HCT116 (cell line): ENCODE results near the gene GNAO1. TPM values are rescaled to one million over a fixed set of nuclear protein-coding genes. Genes with fewer than 3 reads are reported as not detected.

Source experiments
- ATAC-seq: fragments of 200-7000 bp; cut with Tn5 transposase; 2 replicates; pipeline ENCODE4 v1.9.1; 2020; ENCODE audit warnings: mild to moderate bottlenecking, moderate library complexity
- BruUV-seq: library from RNA; stranded (reverse); fragments of 400-500 nt; replicated peaks from 2 replicates; lab custom pipeline; 2021; lab: Mats Ljungman, UMichigan
- CTCF ChIA-PET: fragments of 300-600 bp; sonication (Branson Sonifier 250); formaldehyde crosslinking; loops from one replicate; lab custom pipeline; 2021; ENCODE audit warnings: antibody characterized with exemption; lab: Charles Lee
- POLR2A ChIA-PET: fragments of 300-600, 350-600 bp; sonication (Branson Sonifier 250); formaldehyde crosslinking; loops from one replicate; lab custom pipeline; 2021; ENCODE audit warnings: antibody characterized with exemption; lab: Charles Lee
- RAD21 ChIA-PET, 2 experiments: fragments of 300-600 bp; sonication (Branson Sonifier 250); formaldehyde crosslinking; loops; one replicate each; lab custom pipeline; 2023; ENCODE audit warnings: low total read pairs in 2 of 2; ENCODE audit not compliant: uncharacterized antibody in 2 of 2, unreplicated experiment in 2 of 2, low non-redundant PET in 1 of 2; lab: Charles Lee
- DNase-seq: peaks from one replicate; pipeline ENCODE4 v3.0.0-alpha.2; 2010; ENCODE audit warnings: low read depth, low spot score
- H2AFZ ChIP-seq: fragments of 200-600 bp; shearing (Covaris generic), sonication (generic); 2 replicates; pipeline ENCODE4 v1.6.1; 2017; ENCODE audit warnings: low read depth, mixed run types, mixed read lengths, antibody characterized with exemption, low read length; ENCODE audit not compliant: poor library complexity, severe bottlenecking
- H3K27ac ChIP-seq: 2 replicates; pipeline ENCODE4 v1.5.1; 2012; ENCODE audit warnings: low read depth, low read length
- H3K27me3 ChIP-seq: fragments of 200-600 bp; sonication (generic); 2 replicates; pipeline ENCODE4 v1.6.1; 2016; ENCODE audit warnings: mixed run types, low read length, mixed read lengths; ENCODE audit not compliant: insufficient read depth
- H3K36me3 ChIP-seq, 2 experiments: fragments of 200-500 bp in 1 of 2; fragments of 200-600 bp in 1 of 2; sonication (Bioruptor generic) in 1 of 2; sonication (generic) in 1 of 2; 2 replicates each; pipeline versions ENCODE4 v1.5.1 to v1.6.1; 2014 to 2016; ENCODE audit warnings: low read length in 2 of 2, inconsistent platforms in 1 of 2, mixed read lengths in 1 of 2, mixed run types in 1 of 2; ENCODE audit not compliant: insufficient read depth in 2 of 2, control insufficient read depth in 1 of 2
- H3K4me1 ChIP-seq, 2 experiments: fragments of 200-600 bp in 1 of 2; sonication (generic) in 1 of 2; 2 replicates each; pipeline versions ENCODE4 v1.5.1 to v1.6.1; 2012 to 2017; ENCODE audit warnings: low read length in 2 of 2, inconsistent platforms in 1 of 2, mild to moderate bottlenecking in 1 of 2, mixed read lengths in 1 of 2, mixed run types in 1 of 2, moderate library complexity in 1 of 2; ENCODE audit not compliant: insufficient read depth in 2 of 2, control insufficient read depth in 1 of 2
- H3K4me2 ChIP-seq: fragments of 200-600 bp; sonication (generic); 2 replicates; pipeline ENCODE4 v1.6.1; 2017; ENCODE audit warnings: mixed run types, low read length, mixed read lengths
- H3K4me3 ChIP-seq, 2 experiments: fragments of 200-600 bp in 1 of 2; sonication (generic) in 1 of 2; replicated peaks in 1 of 2; 2 replicates each; pipeline ENCODE4 v1.5.1; 2011 to 2016; ENCODE audit warnings: low read length in 2 of 2, control low read depth in 1 of 2, low read depth in 1 of 2, mild to moderate bottlenecking in 1 of 2, mixed read lengths in 1 of 2, mixed run types in 1 of 2
- H3K79me2 ChIP-seq: fragments of 200-600 bp; sonication (generic); 2 replicates; pipeline ENCODE4 v1.6.1; 2017; ENCODE audit warnings: mild to moderate bottlenecking, mixed run types, low read length, moderate library complexity, mixed read lengths; ENCODE audit not compliant: insufficient read depth
- H3K9ac ChIP-seq: fragments of 200-600 bp; sonication (generic); 2 replicates; pipeline ENCODE4 v1.6.1; 2016; ENCODE audit warnings: low read length, mixed read lengths
- H3K9me2 ChIP-seq: fragments of 200-600 bp; sonication (generic), shearing (Covaris generic); 2 replicates; pipeline ENCODE4 v1.6.1; 2017; ENCODE audit warnings: mixed run types, mild to moderate bottlenecking, moderate library complexity; ENCODE audit not compliant: insufficient read depth
- H3K9me3 ChIP-seq, 2 experiments: fragments of 200-500 bp in 1 of 2; fragments of 200-600 bp in 1 of 2; sonication (Bioruptor generic) in 1 of 2; sonication (generic) in 1 of 2; 2 replicates each; pipeline ENCODE4 v1.6.1; 2014 to 2017; ENCODE audit warnings: low read length in 2 of 2, mixed read lengths in 2 of 2, inconsistent platforms in 1 of 2, low read depth in 1 of 2, mild to moderate bottlenecking in 1 of 2, mixed run types in 1 of 2, moderate library complexity in 1 of 2; ENCODE audit not compliant: control insufficient read depth in 1 of 2, insufficient read depth in 1 of 2
- H4K20me1 ChIP-seq: fragments of 200-600 bp; sonication (generic), shearing (Covaris generic); 2 replicates; pipeline ENCODE4 v1.6.1; 2017; ENCODE audit warnings: mixed run types, mild to moderate bottlenecking, moderate library complexity; ENCODE audit not compliant: insufficient read depth
- CBX3 ChIP-seq: IDR thresholded peaks from 2 replicates; pipeline ENCODE4 v1.6.1; 2012; ENCODE audit warnings: low read depth
- ELF1 ChIP-seq: IDR thresholded peaks from 2 replicates; pipeline ENCODE4 v1.6.1; 2012; ENCODE audit warnings: low read depth, borderline replicate concordance
- RAD21 ChIP-seq: IDR thresholded peaks from 2 replicates; pipeline ENCODE4 v1.6.1; 2012; ENCODE audit warnings: low read depth, mild to moderate bottlenecking
- REST ChIP-seq: IDR thresholded peaks from 2 replicates; pipeline ENCODE4 v1.6.1; 2012; ENCODE audit warnings: low read depth
- SRF ChIP-seq: IDR thresholded peaks from 2 replicates; pipeline ENCODE4 v1.6.1; 2012; ENCODE audit warnings: low read depth
- ZNF274 ChIP-seq: fragments of 200-500 bp; sonication (Bioruptor generic); IDR thresholded peaks from 2 replicates; pipeline ENCODE4 v1.6.1; 2014; ENCODE audit warnings: mild to moderate bottlenecking, low read depth, low read length, inconsistent platforms
- intact Hi-C: fragments of 100-400 bp; cut with micrococcal nuclease; formaldehyde crosslinking; loops from 2 replicates; pipeline ENCODE4 v1.10.0; 2022
- total RNA-seq: library from RNA; stranded (reverse); gene quantifications from one replicate; pipeline ENCODE4 v1.2.1, GENCODE V29; 2021; ENCODE audit not compliant: unreplicated experiment

The GNAO1 gene
- total RNA-seq, 1 experiment from 2014 or later, result 0.12 TPM

- Histone ChIP-seq H4K20me1 (no peaks in the 10 kb centered on the region), H3K27ac (no peak overlapping the region), H3K36me3 (no peaks in the 10 kb centered on the region), H3K4me2 (no peak overlapping the region), H3K4me1 (no peaks in the 10 kb centered on the region), H3K9me2 (no peaks in the 10 kb centered on the region), H3K9ac (no peak overlapping the region), H3K79me2 (no peaks in the 10 kb centered on the region), H3K9me3 (no peaks in the 10 kb centered on the region), H2AFZ (no peak overlapping the region), H3K27me3 (no peaks in the 10 kb centered on the region; the same call in 1 of the 2 replicates), H3K4me3 (no peak overlapping the region)
- intact Hi-C loops, result no loop called here
- no peak for TF ChIP-seq ELF1
- TF ChIP-seq CBX3, result no peak
- no peak for TF ChIP-seq REST
- no peak for TF ChIP-seq SRF
- TF ChIP-seq RAD21, result no peak
- TF ChIP-seq ZNF274, result no peak
- ChIA-PET RAD21 (interaction anchor here in 1 of 2 experiments (0.7 kb wide), 2 partner anchors 13 to 52 kb away, joined by 3 read pairs; no protein-coding TSS in a partner anchor), CTCF (no interaction called here), POLR2A (no interaction called here)
- DNase-seq, result no peak
- BruUV-seq, result no TSS peak
- no peak for ATAC-seq
These were observed 106.8 kb downstream of the GNAO1 start for GRCh38 chr16:56298116-56298515.
